H1 (cell line): Measurements from ENCODE around the gene SLK. TPM values are rescaled to one million over a fixed set of nuclear protein-coding genes. Genes with fewer than 3 reads are reported as not detected.
A peak's percentile ranks its signal among the peaks of the same experiment; 100 is the strongest.

Experiments used
- CTCF ChIA-PET: fragments of 300-600 bp; sonication (Branson Sonifier 250); formaldehyde crosslinking; loops from one replicate; lab custom pipeline; 2021; ENCODE audit not compliant: partially characterized antibody; lab: Charles Lee
- POLR2A ChIA-PET: fragments of 300-600 bp; sonication (Branson Sonifier 250); formaldehyde crosslinking; loops from one replicate; lab custom pipeline; 2021; ENCODE audit warnings: inconsistent platforms; ENCODE audit not compliant: partially characterized antibody; lab: Charles Lee
- DNase-seq, 2 experiments: peaks; one replicate each; pipeline versions ENCODE4 v3.0.0 to v3.0.0-alpha.2; 2010 to 2022; ENCODE audit warnings: low spot score in 2 of 2, low read depth in 1 of 2, mixed read lengths in 1 of 2
- FAIRE-seq: peaks from 2 replicates; lab custom pipeline; 2011; peaks lifted over from hg19 to GRCh38; lab: Jason Lieb, UNC
- H2AFZ ChIP-seq: 2 replicates; pipeline ENCODE4 v1.8.1; 2012; ENCODE audit warnings: low read length, inconsistent platforms
- H2AK5ac ChIP-seq: 2 replicates; pipeline ENCODE4 v1.6.1; 2013; ENCODE audit warnings: low read depth, low read length
- H2BK120ac ChIP-seq: replicated peaks from 2 replicates; pipeline ENCODE3; 2013; ENCODE audit warnings: low read depth, low read length, inconsistent platforms
- H2BK12ac ChIP-seq: 2 replicates; pipeline ENCODE4 v1.6.1; 2013; ENCODE audit warnings: low read depth, low read length
- H2BK15ac ChIP-seq: 2 replicates; pipeline ENCODE4 v1.6.1; 2013; ENCODE audit warnings: low read length
- H2BK20ac ChIP-seq: 2 replicates; pipeline ENCODE4 v1.6.1; 2013; ENCODE audit warnings: low read length
- H2BK5ac ChIP-seq: 2 replicates; pipeline ENCODE4 v1.6.1; 2013; ENCODE audit warnings: low read depth, low read length
- H3K14ac ChIP-seq: 2 replicates; pipeline ENCODE4 v1.6.1; 2013; ENCODE audit warnings: inconsistent platforms; ENCODE audit not compliant: insufficient read length
- H3K18ac ChIP-seq: 2 replicates; pipeline ENCODE4 v1.6.1; 2013; ENCODE audit warnings: low read length; ENCODE audit errors: extremely low read depth
- H3K23ac ChIP-seq: 2 replicates; pipeline ENCODE4 v1.6.1; 2013; ENCODE audit warnings: inconsistent platforms; ENCODE audit not compliant: insufficient read length
- H3K23me2 ChIP-seq: 2 replicates; pipeline ENCODE4 v1.6.1; 2013; ENCODE audit warnings: low read depth, low read length
- H3K27ac ChIP-seq: 2 replicates; pipeline ENCODE4 v1.6.1; 2011; ENCODE audit warnings: low read depth, low read length, inconsistent platforms
- H3K27me3 ChIP-seq, 4 experiments: replicated peaks in 1 of 4; 1 replicate in 1 of 4; 2 replicates in 3 of 4; pipeline versions ENCODE4 v1.6.1 to v1.8.1; 2011 to 2013; ENCODE audit warnings: low read length in 3 of 4, mild to moderate bottlenecking in 3 of 4, inconsistent platforms in 2 of 4, mixed read lengths in 2 of 4, moderate library complexity in 1 of 4; ENCODE audit not compliant: control insufficient read depth in 3 of 4, insufficient read depth in 3 of 4; ENCODE audit errors: extremely low read depth in 1 of 4
- H3K36me3 ChIP-seq, 4 experiments: 2 replicates each; pipeline versions ENCODE4 v1.6.1 to v1.8.1; 2011 to 2013; ENCODE audit warnings: mild to moderate bottlenecking in 4 of 4, low read length in 3 of 4, moderate library complexity in 2 of 4, control low read depth in 1 of 4, inconsistent platforms in 1 of 4; ENCODE audit not compliant: insufficient read depth in 4 of 4, control insufficient read depth in 2 of 4
- H3K4ac ChIP-seq: replicated peaks from 2 replicates; pipeline ENCODE3; 2013; ENCODE audit warnings: low read length, low read depth, mixed read lengths, inconsistent platforms; ENCODE audit not compliant: insufficient read length
- H3K4me1 ChIP-seq, 4 experiments: replicated peaks in 1 of 4; 1 replicate in 1 of 4; 2 replicates in 3 of 4; pipeline versions ENCODE4 v1.6.1 to v1.8.1; 2011 to 2013; ENCODE audit warnings: low read length in 3 of 4, inconsistent platforms in 2 of 4, mixed read lengths in 1 of 4; ENCODE audit not compliant: insufficient read depth in 4 of 4, control insufficient read depth in 3 of 4
- H3K4me2 ChIP-seq, 2 experiments: 2 replicates each; pipeline versions ENCODE4 v1.6.1 to v1.8.1; 2011 to 2013; ENCODE audit warnings: low read depth in 2 of 2, low read length in 2 of 2, control low read depth in 1 of 2, inconsistent platforms in 1 of 2, mild to moderate bottlenecking in 1 of 2; ENCODE audit not compliant: insufficient read depth in 1 of 2
- H3K4me3 ChIP-seq, 4 experiments: fragments of 200-600, 300-600 bp in 1 of 4; sonication (generic), shearing (Covaris generic), sonication (Bioruptor Twin) in 1 of 4; 2 replicates each; pipeline versions ENCODE4 v1.5.1 to v1.8.1; 2011 to 2016; ENCODE audit warnings: low read length in 4 of 4, low read depth in 3 of 4, control low read depth in 2 of 4, inconsistent platforms in 2 of 4, mild to moderate bottlenecking in 2 of 4, mixed read lengths in 1 of 4, moderate library complexity in 1 of 4; ENCODE audit not compliant: insufficient read depth in 2 of 4; ENCODE audit errors: extremely low read depth in 1 of 4
- H3K56ac ChIP-seq: replicated peaks from 2 replicates; pipeline ENCODE3; 2013; ENCODE audit warnings: low read depth, mild to moderate bottlenecking, mixed read lengths, low read length, inconsistent platforms; ENCODE audit not compliant: insufficient read length
- H3K79me1 ChIP-seq: 2 replicates; pipeline ENCODE4 v1.6.1; 2013; ENCODE audit warnings: low read depth, low read length, control low read depth
- H3K79me2 ChIP-seq, 2 experiments: 2 replicates each; pipeline versions ENCODE4 v1.6.1 to v1.8.1; 2012 to 2013; ENCODE audit warnings: low read length in 2 of 2, mild to moderate bottlenecking in 2 of 2, inconsistent platforms in 1 of 2; ENCODE audit not compliant: insufficient read depth in 2 of 2, control insufficient read depth in 1 of 2
- H3K9ac ChIP-seq, 4 experiments: replicated peaks in 1 of 4; 1 replicate in 1 of 4; 2 replicates in 3 of 4; pipeline versions ENCODE4 v1.6.1 to v1.8.1; 2011 to 2013; ENCODE audit warnings: low read depth in 3 of 4, low read length in 3 of 4, control low read depth in 2 of 4, mild to moderate bottlenecking in 2 of 4, moderate library complexity in 2 of 4, inconsistent platforms in 1 of 4; ENCODE audit errors: extremely low read depth in 1 of 4
- H3K9me3 ChIP-seq, 2 experiments: 2 replicates each; pipeline versions ENCODE4 v1.6.1 to v1.8.1; 2012 to 2013; ENCODE audit warnings: mild to moderate bottlenecking in 2 of 2, moderate library complexity in 2 of 2, control low read depth in 1 of 2, inconsistent platforms in 1 of 2, low read depth in 1 of 2, low read length in 1 of 2, mixed read lengths in 1 of 2; ENCODE audit not compliant: insufficient read depth in 2 of 2
- H4K20me1 ChIP-seq, 2 experiments: replicated peaks in 1 of 2; 2 replicates each; pipeline versions ENCODE3 to v1.8.1; 2011 to 2013; ENCODE audit warnings: inconsistent platforms in 2 of 2, low read length in 2 of 2, mild to moderate bottlenecking in 1 of 2; ENCODE audit not compliant: insufficient read depth in 2 of 2, control insufficient read depth in 1 of 2
- H4K5ac ChIP-seq: 2 replicates; pipeline ENCODE4 v1.6.1; 2013; ENCODE audit warnings: low read length, low read depth, mixed read lengths, inconsistent platforms; ENCODE audit not compliant: insufficient read length
- H4K8ac ChIP-seq: 2 replicates; pipeline ENCODE4 v1.8.0; 2013; ENCODE audit warnings: mild to moderate bottlenecking, moderate library complexity, low read length, inconsistent platforms; ENCODE audit not compliant: insufficient read depth; ENCODE audit errors: extremely low read depth
- H4K91ac ChIP-seq: replicated peaks from 2 replicates; pipeline ENCODE3; 2013; ENCODE audit warnings: low read length, mixed read lengths, inconsistent platforms; ENCODE audit not compliant: insufficient read length
- BCL11A ChIP-seq, 2 experiments: IDR thresholded peaks; one replicate each; pipeline ENCODE4 v1.6.1; 2011; ENCODE audit warnings: low read depth in 2 of 2, low read length in 2 of 2, mild to moderate bottlenecking in 2 of 2
- GABPA ChIP-seq: IDR thresholded peaks from 2 replicates; pipeline ENCODE4 v1.6.1; 2011; ENCODE audit warnings: mild to moderate bottlenecking, low read length, moderate library complexity, borderline replicate concordance; ENCODE audit not compliant: insufficient read depth
- GTF2F1 ChIP-seq: IDR thresholded peaks from 2 replicates; pipeline ENCODE4 v1.6.1; 2012; ENCODE audit warnings: low read depth, low read length, improper control_type of control experiment, borderline replicate concordance
- JUND ChIP-seq: IDR thresholded peaks from 2 replicates; pipeline ENCODE4 v1.6.1; 2011; ENCODE audit warnings: mild to moderate bottlenecking, improper control_type of control experiment, low read length
- RAD21 ChIP-seq, 2 experiments: IDR thresholded peaks in 1 of 2; conservative IDR thresholded peaks in 1 of 2; 2 replicates each; pipeline ENCODE4 v1.6.1; 2011; ENCODE audit warnings: low read depth in 2 of 2, low read length in 2 of 2, improper control_type of control experiment in 1 of 2, inconsistent platforms in 1 of 2, mild to moderate bottlenecking in 1 of 2, moderate library complexity in 1 of 2
- SIN3A ChIP-seq, 2 experiments: IDR thresholded peaks in 1 of 2; conservative IDR thresholded peaks in 1 of 2; 2 replicates each; pipeline ENCODE4 v1.6.1; 2011 to 2012; ENCODE audit warnings: low read length in 2 of 2, improper control_type of control experiment in 1 of 2, low read depth in 1 of 2, mild to moderate bottlenecking in 1 of 2
- SP4 ChIP-seq: IDR thresholded peaks from 2 replicates; pipeline ENCODE4 v1.6.1; 2012; ENCODE audit warnings: low read length, inconsistent platforms
- SUZ12 ChIP-seq: fragments of 200-600 bp; sonication (generic); IDR thresholded peaks from 2 replicates; pipeline ENCODE4 v1.6.1; 2012; ENCODE audit warnings: mild to moderate bottlenecking, inconsistent platforms, low read length, moderate library complexity, mixed read lengths
- TAF7 ChIP-seq: optimal IDR thresholded peaks from 2 replicates; pipeline ENCODE3; 2011; ENCODE audit warnings: low read depth, mild to moderate bottlenecking, inconsistent platforms, low read length, moderate library complexity, borderline replicate concordance
- WGBS, 2 experiments: shearing (Covaris generic) in 1 of 2; methylation state at CpG; one replicate each; pipeline versions ENCODE4 v1.1.6 to v1.1.7; 2013 to 2015; ENCODE audit warnings: low lambda C conversion rate in 2 of 2, mixed read lengths in 2 of 2, inconsistent platforms in 1 of 2, low coverage in 1 of 2, missing lambda C conversion rate in 1 of 2; ENCODE audit not compliant: insufficient replicate concordance in 2 of 2, insufficient coverage in 1 of 2, insufficient read length in 1 of 2; ENCODE audit errors: extremely low coverage in 1 of 2, missing lambda C conversion rate in 1 of 2; 5-methylcytosine and 5-hydroxymethylcytosine counted together
- polyA plus RNA-seq, 7 experiments: library from polyadenylated mRNA; depleted of rRNA in 3 of 7; stranded (reverse) in 5 of 7; unstranded in 2 of 7; fragments of >200 nt in 5 of 7; fragments of 200-250 nt in 2 of 7; gene quantifications; 1 replicate in 5 of 7; 2 replicates in 1 of 7; 4 replicates in 1 of 7; pipeline versions ENCODE4 v1.2.1 to v1.2.3, GENCODE V29; 2011 to 2013; ENCODE audit warnings: missing spikeins in 2 of 7, mixed read lengths in 2 of 7
- total RNA-seq: library from RNA; stranded (reverse); fragmentation: NEBNext Ultra II Directional; extraction: Animal tissue kit (Norgen Biotek cat#: 25700); gene quantifications from 2 replicates; pipeline ENCODE4 v1.2.1, GENCODE V29; 2021
- TF ChIP-seq, protein P1 (sequence below): IDR thresholded peaks from 2 replicates; pipeline ENCODE4 v1.6.1; 2012; ENCODE audit warnings: inconsistent platforms

The SLK gene
- total and polyA plus RNA-seq, 2 of the 8 experiments (the other 6 are each of a cell fraction or from before 2014, with no cell fraction given), result 2.7 to 18.3 TPM

- H2BK15ac ChIP-seq, result no peak overlapping the region
- peak overlapping the region; percentile 88 for H3K14ac ChIP-seq
- DNase-seq, result no peak
- no peaks in the 10 kb centered on the region; the same call in 1 of the 2 replicates for H3K79me1 ChIP-seq
- no peaks in the 10 kb centered on the region; a peak in 1 of 4 replicates for H3K9me3 ChIP-seq
- H2AK5ac ChIP-seq, result no peak overlapping the region
- H3K56ac ChIP-seq, result no peak overlapping the region
- H3K4me3 ChIP-seq, result peak overlapping the region; percentile 61 to 88 (median 80)
- H2BK20ac ChIP-seq, result no peak overlapping the region
- no peak overlapping the region for H2BK5ac ChIP-seq
- no peak overlapping the region for H3K18ac ChIP-seq
- peaks cover 0 to 3% of the 10 kb centered on the region in 2 experiments for H4K20me1 ChIP-seq
- no peak overlapping the region for H3K4ac ChIP-seq
- peaks cover 0 to 20% of the 10 kb centered on the region in 2 experiments; a peak in 2 of 4 replicates for H3K79me2 ChIP-seq
- no peaks in the 10 kb centered on the region for H3K36me3 ChIP-seq
- no peak overlapping the region for H2BK12ac ChIP-seq
- H4K91ac ChIP-seq, result no peak overlapping the region
- peaks cover 0 to 5% (median 2%) of the 10 kb centered on the region in 4 experiments; a peak in 4 of 7 replicates for H3K27me3 ChIP-seq
- H3K4me1 ChIP-seq, result peaks cover 0 to 2% (median 0%) of the 10 kb centered on the region in 4 experiments; a peak in 1 of 7 replicates
- no peak overlapping the region; the same call in 1 of the 2 replicates for H4K8ac ChIP-seq
- H2BK120ac ChIP-seq, result no peak overlapping the region
- ChIA-PET POLR2A (interaction anchor here (1.1 to 1.3 kb wide), 3 partner anchors 9 to 154 kb away, joined by 3 to 7 read pairs (median 4); partner anchors contain the start of gene SFR1), CTCF (interaction anchor here (1.0 kb wide), 1 partner anchor 15 kb away, joined by 3 read pairs; no protein-coding TSS in a partner anchor)
- H3K23me2 ChIP-seq, result peaks cover 9% of the 10 kb centered on the region; the same call in 1 of the 2 replicates
- no peak overlapping the region for H4K5ac ChIP-seq
- H3K23ac ChIP-seq, result no peak overlapping the region
- WGBS, 2 experiments, result 2% methylated on average over 49 of the region's 55 CpGs; no CpG with 5 or more reads in 1 of the 2 experiments
- H3K27ac ChIP-seq, result no peak overlapping the region
- peak overlapping the region; percentile 25 to 90 (median 56); a peak in 5 of 7 replicates for H3K9ac ChIP-seq
- FAIRE-seq, result no peak
- H2AFZ ChIP-seq, result peak overlapping the region; percentile 72
- H3K4me2 ChIP-seq, result peak overlapping the region; percentile 77 to 88
- TF ChIP-seq SP4 (no peak), SIN3A (conservative IDR thresholded peaks at IDR 0.05 in 1 of 2, IDR thresholded peaks at IDR 0.05 in 1 of 2; ENCODE audit: low read depth in 1 of 2, low read length in 2 of 2) (0 out of 4 replicates have a peak, but pooled peaks of 1 of the 2 experiments have one; percentile 42), JUND (no peak), SUZ12 (no peak), TAF7 (no peak), GABPA (no peak), BCL11A (IDR thresholded peaks at IDR 0.05; ENCODE audit: low read depth in 2 of 2, low read length in 2 of 2) (no peak), RAD21 (IDR thresholded peaks at IDR 0.05 in 1 of 2, conservative IDR thresholded peaks at IDR 0.05 in 1 of 2; ENCODE audit: low read depth in 2 of 2, low read length in 2 of 2) (no peak), GTF2F1 (no peak)
- TF ChIP-seq, protein P1, sequence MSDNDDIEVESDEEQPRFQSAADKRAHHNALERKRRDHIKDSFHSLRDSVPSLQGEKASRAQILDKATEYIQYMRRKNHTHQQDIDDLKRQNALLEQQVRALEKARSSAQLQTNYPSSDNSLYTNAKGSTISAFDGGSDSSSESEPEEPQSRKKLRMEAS, result peak; percentile 7; the same call in 1 of the 2 replicates
Measured at GRCh38 chr10:103967448-103968071, 620 bp downstream of the SLK start.
